Liver (tissue), 9 donors: ENCODE measurements around the gene CARD19. TPM values are rescaled to one million over a fixed set of nuclear protein-coding genes. Genes with fewer than 3 reads are reported as not detected.

Source experiments
- DNase-seq: peaks from one replicate; pipeline ENCODE4 v3.0.0-alpha.2; 2017; ENCODE audit warnings: low spot score
- H3K27ac ChIP-seq, 2 donors: one replicate each; pipeline ENCODE4 v1.7.0; 2013; ENCODE audit warnings: inconsistent platforms in 2 of 2, low read length in 2 of 2, control low read depth in 1 of 2, low read depth in 1 of 2, mild to moderate bottlenecking in 1 of 2
- H3K27me3 ChIP-seq, 4 donors: one replicate each; pipeline versions ENCODE4 v1.6.1 to v1.7.0; 2013; ENCODE audit warnings: low read length in 3 of 4, inconsistent platforms in 1 of 4, mild to moderate bottlenecking in 1 of 4, moderate library complexity in 1 of 4; ENCODE audit not compliant: control insufficient read depth in 4 of 4, insufficient read depth in 4 of 4
- H3K36me3 ChIP-seq, 4 donors: one replicate each; pipeline versions ENCODE4 v1.6.1 to v1.7.0; 2013; ENCODE audit warnings: low read length in 3 of 4, mild to moderate bottlenecking in 3 of 4, low read depth in 1 of 4, moderate library complexity in 1 of 4; ENCODE audit not compliant: control insufficient read depth in 4 of 4, insufficient read depth in 3 of 4
- H3K4me1 ChIP-seq, 4 donors: one replicate each; pipeline versions ENCODE4 v1.6.1 to v1.7.0; 2013; ENCODE audit warnings: low read length in 3 of 4, mild to moderate bottlenecking in 3 of 4, moderate library complexity in 1 of 4; ENCODE audit not compliant: control insufficient read depth in 4 of 4, insufficient read depth in 4 of 4
- H3K4me3 ChIP-seq, 3 donors: one replicate each; pipeline versions ENCODE4 v1.6.1 to v1.7.0; 2013; ENCODE audit warnings: low read length in 3 of 3, control low read depth in 1 of 3, low read depth in 1 of 3, mild to moderate bottlenecking in 1 of 3
- H3K9ac ChIP-seq, 2 donors: one replicate each; pipeline ENCODE4 v1.7.0; 2013; ENCODE audit warnings: low read length in 2 of 2, mild to moderate bottlenecking in 2 of 2, moderate library complexity in 2 of 2, control low read depth in 1 of 2, low read depth in 1 of 2
- H3K9me3 ChIP-seq, 4 donors: one replicate each; pipeline versions ENCODE4 v1.6.1 to v1.7.0; 2013; ENCODE audit warnings: low read length in 3 of 4; ENCODE audit not compliant: control insufficient read depth in 4 of 4
- EGR1 ChIP-seq, 2 donors: IDR thresholded peaks; 2 replicates each; pipeline ENCODE4 v1.6.1; 2016 to 2018; ENCODE audit warnings: antibody characterized with exemption in 2 of 2, low read depth in 2 of 2
- FOXA1 ChIP-seq: IDR thresholded peaks from 2 replicates; pipeline ENCODE4 v1.6.1; 2016; ENCODE audit warnings: antibody characterized with exemption
- FOXA2 ChIP-seq: IDR thresholded peaks from 2 replicates; pipeline ENCODE4 v1.6.1; 2016; ENCODE audit warnings: antibody characterized with exemption
- GABPA ChIP-seq, 2 donors: IDR thresholded peaks in 1 of 2; conservative IDR thresholded peaks in 1 of 2; 2 replicates each; pipeline ENCODE4 v1.6.1; 2016; ENCODE audit warnings: antibody characterized with exemption in 2 of 2, mild to moderate bottlenecking in 1 of 2, moderate library complexity in 1 of 2
- HNF4A ChIP-seq, 2 donors: conservative IDR thresholded peaks; 2 replicates each; pipeline ENCODE4 v1.6.1; 2016; ENCODE audit warnings: antibody characterized with exemption in 2 of 2, mild to moderate bottlenecking in 2 of 2
- HNF4G ChIP-seq: IDR thresholded peaks from 2 replicates; pipeline ENCODE4 v1.6.1; 2016; ENCODE audit warnings: antibody characterized with exemption
- JUND ChIP-seq, 2 donors: IDR thresholded peaks; 2 replicates each; pipeline ENCODE4 v1.6.1; 2016; ENCODE audit warnings: antibody characterized with exemption in 2 of 2
- RAD21 ChIP-seq, 2 donors: IDR thresholded peaks; 2 replicates each; pipeline ENCODE4 v1.6.1; 2016; ENCODE audit warnings: antibody characterized with exemption in 2 of 2, mild to moderate bottlenecking in 2 of 2
- RXRA ChIP-seq, 2 donors: IDR thresholded peaks; 2 replicates each; pipeline ENCODE4 v1.6.1; 2017 to 2018; ENCODE audit warnings: antibody characterized with exemption in 2 of 2, mild to moderate bottlenecking in 1 of 2
- SP1 ChIP-seq: IDR thresholded peaks from 2 replicates; pipeline ENCODE4 v1.6.1; 2018; ENCODE audit warnings: antibody characterized with exemption, mild to moderate bottlenecking
- TAF1 ChIP-seq: conservative IDR thresholded peaks from 2 replicates; pipeline ENCODE4 v1.6.1; 2016; ENCODE audit warnings: antibody characterized with exemption, mild to moderate bottlenecking
- YY1 ChIP-seq: IDR thresholded peaks from 2 replicates; pipeline ENCODE4 v1.6.1; 2016; ENCODE audit warnings: antibody characterized with exemption, mild to moderate bottlenecking
- WGBS: extraction: QIAGEN DNeasy Blood & Tissue Kit; methylation state at CpG from one replicate; pipeline ENCODE4 v1.1.7; 2013; 5-methylcytosine and 5-hydroxymethylcytosine counted together
- polyA plus RNA-seq, 2 donors: library from polyadenylated mRNA; stranded (reverse) in 1 of 2; unstranded in 1 of 2; fragments of 200-250 nt in 1 of 2; fragments of >200 nt in 1 of 2; fragmentation: Nextera tagmentation in 1 of 2; extraction: Ambion mirVana in 1 of 2; gene quantifications; one replicate each; pipeline versions ENCODE4 v1.2.1 to v1.2.3, GENCODE V29; 2013 to 2015
- total RNA-seq, 2 donors: library from RNA; depleted of rRNA; stranded (reverse); fragments of >200 nt; gene quantifications; one replicate each; pipeline ENCODE4 v1.2.3, GENCODE V29; 2014
- TF ChIP-seq, protein P1 (sequence below): IDR thresholded peaks from 2 replicates; pipeline ENCODE4 v1.6.1; 2016; ENCODE audit warnings: antibody characterized with exemption
- TF ChIP-seq, protein P2 (sequence below): IDR thresholded peaks from 2 replicates; pipeline ENCODE4 v1.6.1; 2016; ENCODE audit warnings: antibody characterized with exemption
- TF ChIP-seq, protein P3 (sequence below): fragments of 150-350 bp; IDR thresholded peaks from 2 replicates; pipeline ENCODE4 v1.5.1; 2017; ENCODE audit warnings: improper control_type of control experiment, low read depth, low read length; ENCODE audit not compliant: missing input control
- TF ChIP-seq, protein P4 (sequence below): IDR thresholded peaks from 2 replicates; pipeline ENCODE4 v1.6.1; 2016; ENCODE audit warnings: antibody characterized with exemption, mild to moderate bottlenecking
- TF ChIP-seq, protein P5 (sequence below): IDR thresholded peaks from 2 replicates; pipeline ENCODE4 v1.6.1; 2016; ENCODE audit warnings: antibody characterized with exemption
- donor health status: healthy.
- donor health status: healthy.
- donor health status: healthy.
- donor health status: healthy.
- donor health status: healthy.

Gene CARD19
- total and polyA plus RNA-seq, 4 donors, result 13.0 to 18.2 (median 16.3) TPM

DNA sequence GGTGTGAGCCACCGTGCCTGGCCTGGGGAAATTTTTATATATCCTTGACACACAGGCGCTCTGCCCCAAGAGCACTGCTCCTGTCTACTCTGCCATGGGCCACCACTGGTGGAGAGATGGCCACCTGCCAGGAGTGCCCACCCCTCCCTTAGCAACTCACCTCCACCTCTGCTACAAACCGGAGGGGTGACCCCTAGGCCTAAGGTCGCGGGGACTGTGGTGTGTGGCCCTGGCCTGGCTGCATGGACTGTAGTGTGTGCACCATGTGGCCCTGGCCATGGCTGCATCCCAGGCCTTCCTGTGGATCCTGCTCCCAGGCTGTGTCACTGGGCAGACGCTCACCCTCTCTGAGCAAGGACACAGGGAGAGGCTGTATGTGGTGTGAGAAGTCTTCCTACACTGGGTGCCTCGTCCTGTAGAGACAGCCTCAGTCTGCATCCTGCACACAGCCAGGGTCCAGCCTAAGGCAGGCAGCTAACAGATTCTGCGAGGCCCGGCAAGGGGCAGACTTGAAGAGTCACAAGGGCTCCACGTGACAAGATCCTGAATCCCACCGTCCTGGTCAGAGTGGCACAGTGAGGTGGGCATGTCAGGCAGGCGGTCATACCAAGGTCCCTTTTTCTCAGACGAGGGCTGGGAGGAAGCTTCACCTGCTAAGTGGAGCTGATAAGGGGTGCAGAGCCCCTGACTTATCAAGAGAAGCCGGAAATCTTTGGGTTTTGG is 27.7 kb downstream of the CARD19 start:
- no peaks in the 10 kb centered on the region for H3K9me3 ChIP-seq
- H3K36me3 ChIP-seq, result peaks cover 4 to 22% (median 13%) of the 10 kb centered on the region in 4 donors
- no peaks in the 10 kb centered on the region for H3K27me3 ChIP-seq
- 85% methylated on average over 14 of the region's 14 CpGs for WGBS
- no peak overlapping the region for H3K9ac ChIP-seq
- no peak overlapping the region for H3K4me3 ChIP-seq
- peak; percentile 29 for DNase-seq
- TF ChIP-seq, protein P1, sequence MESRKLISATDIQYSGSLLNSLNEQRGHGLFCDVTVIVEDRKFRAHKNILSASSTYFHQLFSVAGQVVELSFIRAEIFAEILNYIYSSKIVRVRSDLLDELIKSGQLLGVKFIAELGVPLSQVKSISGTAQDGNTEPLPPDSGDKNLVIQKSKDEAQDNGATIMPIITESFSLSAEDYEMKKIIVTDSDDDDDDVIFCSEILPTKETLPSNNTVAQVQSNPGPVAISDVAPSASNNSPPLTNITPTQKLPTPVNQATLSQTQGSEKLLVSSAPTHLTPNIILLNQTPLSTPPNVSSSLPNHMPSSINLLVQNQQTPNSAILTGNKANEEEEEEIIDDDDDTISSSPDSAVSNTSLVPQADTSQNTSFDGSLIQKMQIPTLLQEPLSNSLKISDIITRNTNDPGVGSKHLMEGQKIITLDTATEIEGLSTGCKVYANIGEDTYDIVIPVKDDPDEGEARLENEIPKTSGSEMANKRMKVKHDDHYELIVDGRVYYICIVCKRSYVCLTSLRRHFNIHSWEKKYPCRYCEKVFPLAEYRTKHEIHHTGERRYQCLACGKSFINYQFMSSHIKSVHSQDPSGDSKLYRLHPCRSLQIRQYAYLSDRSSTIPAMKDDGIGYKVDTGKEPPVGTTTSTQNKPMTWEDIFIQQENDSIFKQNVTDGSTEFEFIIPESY, result no peak
- TF ChIP-seq YY1 (no peak), TAF1 (no peak), FOXA1 (no peak), HNF4G (no peak), RAD21 (IDR thresholded peaks at IDR 0.05) (no peak), JUND (IDR thresholded peaks at IDR 0.05) (no peak), FOXA2 (no peak)
- TF ChIP-seq, protein P2, sequence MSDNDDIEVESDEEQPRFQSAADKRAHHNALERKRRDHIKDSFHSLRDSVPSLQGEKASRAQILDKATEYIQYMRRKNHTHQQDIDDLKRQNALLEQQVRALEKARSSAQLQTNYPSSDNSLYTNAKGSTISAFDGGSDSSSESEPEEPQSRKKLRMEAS, result no peak
- TF ChIP-seq, protein P3, sequence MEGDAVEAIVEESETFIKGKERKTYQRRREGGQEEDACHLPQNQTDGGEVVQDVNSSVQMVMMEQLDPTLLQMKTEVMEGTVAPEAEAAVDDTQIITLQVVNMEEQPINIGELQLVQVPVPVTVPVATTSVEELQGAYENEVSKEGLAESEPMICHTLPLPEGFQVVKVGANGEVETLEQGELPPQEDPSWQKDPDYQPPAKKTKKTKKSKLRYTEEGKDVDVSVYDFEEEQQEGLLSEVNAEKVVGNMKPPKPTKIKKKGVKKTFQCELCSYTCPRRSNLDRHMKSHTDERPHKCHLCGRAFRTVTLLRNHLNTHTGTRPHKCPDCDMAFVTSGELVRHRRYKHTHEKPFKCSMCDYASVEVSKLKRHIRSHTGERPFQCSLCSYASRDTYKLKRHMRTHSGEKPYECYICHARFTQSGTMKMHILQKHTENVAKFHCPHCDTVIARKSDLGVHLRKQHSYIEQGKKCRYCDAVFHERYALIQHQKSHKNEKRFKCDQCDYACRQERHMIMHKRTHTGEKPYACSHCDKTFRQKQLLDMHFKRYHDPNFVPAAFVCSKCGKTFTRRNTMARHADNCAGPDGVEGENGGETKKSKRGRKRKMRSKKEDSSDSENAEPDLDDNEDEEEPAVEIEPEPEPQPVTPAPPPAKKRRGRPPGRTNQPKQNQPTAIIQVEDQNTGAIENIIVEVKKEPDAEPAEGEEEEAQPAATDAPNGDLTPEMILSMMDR, result no peak
- H3K4me1 ChIP-seq, result peaks cover 0 to 27% (median 17%) of the 10 kb centered on the region in 4 donors
- H3K27ac ChIP-seq, result no peak overlapping the region

DNA sequence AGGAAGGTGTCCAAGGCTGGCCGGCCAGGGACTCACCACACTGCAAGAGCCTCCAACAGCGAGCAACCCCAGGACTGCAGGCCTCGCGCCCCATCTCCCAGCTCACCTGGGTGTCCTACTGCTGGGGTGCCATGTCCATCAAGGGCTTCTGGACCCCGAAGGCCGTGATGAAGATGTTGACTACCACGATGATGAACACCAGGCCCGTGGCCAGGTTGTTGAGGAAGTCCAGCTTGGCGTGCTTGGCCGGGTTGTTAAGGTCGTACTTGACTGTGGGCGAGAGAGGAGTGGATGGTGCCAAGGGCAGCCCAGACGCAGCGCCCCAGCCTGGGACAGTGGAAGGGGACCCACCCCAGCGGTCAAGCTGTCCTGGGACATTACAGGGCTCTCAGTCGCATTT is 28.8 kb downstream of the CARD19 start:
- peaks cover 8 to 31% (median 17%) of the 10 kb centered on the region in 4 donors for H3K4me1 ChIP-seq
- peaks cover 4 to 22% (median 13%) of the 10 kb centered on the region in 4 donors for H3K36me3 ChIP-seq
- no peaks in the 10 kb centered on the region for H3K9me3 ChIP-seq
- no peaks in the 10 kb centered on the region for H3K27me3 ChIP-seq
- H3K4me3 ChIP-seq, result no peak overlapping the region
- TF ChIP-seq, protein P4, sequence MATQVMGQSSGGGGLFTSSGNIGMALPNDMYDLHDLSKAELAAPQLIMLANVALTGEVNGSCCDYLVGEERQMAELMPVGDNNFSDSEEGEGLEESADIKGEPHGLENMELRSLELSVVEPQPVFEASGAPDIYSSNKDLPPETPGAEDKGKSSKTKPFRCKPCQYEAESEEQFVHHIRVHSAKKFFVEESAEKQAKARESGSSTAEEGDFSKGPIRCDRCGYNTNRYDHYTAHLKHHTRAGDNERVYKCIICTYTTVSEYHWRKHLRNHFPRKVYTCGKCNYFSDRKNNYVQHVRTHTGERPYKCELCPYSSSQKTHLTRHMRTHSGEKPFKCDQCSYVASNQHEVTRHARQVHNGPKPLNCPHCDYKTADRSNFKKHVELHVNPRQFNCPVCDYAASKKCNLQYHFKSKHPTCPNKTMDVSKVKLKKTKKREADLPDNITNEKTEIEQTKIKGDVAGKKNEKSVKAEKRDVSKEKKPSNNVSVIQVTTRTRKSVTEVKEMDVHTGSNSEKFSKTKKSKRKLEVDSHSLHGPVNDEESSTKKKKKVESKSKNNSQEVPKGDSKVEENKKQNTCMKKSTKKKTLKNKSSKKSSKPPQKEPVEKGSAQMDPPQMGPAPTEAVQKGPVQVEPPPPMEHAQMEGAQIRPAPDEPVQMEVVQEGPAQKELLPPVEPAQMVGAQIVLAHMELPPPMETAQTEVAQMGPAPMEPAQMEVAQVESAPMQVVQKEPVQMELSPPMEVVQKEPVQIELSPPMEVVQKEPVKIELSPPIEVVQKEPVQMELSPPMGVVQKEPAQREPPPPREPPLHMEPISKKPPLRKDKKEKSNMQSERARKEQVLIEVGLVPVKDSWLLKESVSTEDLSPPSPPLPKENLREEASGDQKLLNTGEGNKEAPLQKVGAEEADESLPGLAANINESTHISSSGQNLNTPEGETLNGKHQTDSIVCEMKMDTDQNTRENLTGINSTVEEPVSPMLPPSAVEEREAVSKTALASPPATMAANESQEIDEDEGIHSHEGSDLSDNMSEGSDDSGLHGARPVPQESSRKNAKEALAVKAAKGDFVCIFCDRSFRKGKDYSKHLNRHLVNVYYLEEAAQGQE, result no peak
- TF ChIP-seq, protein P5, sequence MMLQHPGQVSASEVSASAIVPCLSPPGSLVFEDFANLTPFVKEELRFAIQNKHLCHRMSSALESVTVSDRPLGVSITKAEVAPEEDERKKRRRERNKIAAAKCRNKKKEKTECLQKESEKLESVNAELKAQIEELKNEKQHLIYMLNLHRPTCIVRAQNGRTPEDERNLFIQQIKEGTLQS, result no peak
- no peak for TF ChIP-seq FOXA1
- TF ChIP-seq EGR1 (IDR thresholded peaks at IDR 0.05; ENCODE audit: low read depth in 2 of 2), result no peak
- no peak for TF ChIP-seq SP1
- no peak for TF ChIP-seq JUND (IDR thresholded peaks at IDR 0.05)
- no peak for TF ChIP-seq FOXA2
- no peak for TF ChIP-seq HNF4G
- TF ChIP-seq GABPA (IDR thresholded peaks at IDR 0.05 in 1 of 2, conservative IDR thresholded peaks at IDR 0.05 in 1 of 2), result no peak
- TF ChIP-seq YY1, result no peak
- no peak for TF ChIP-seq HNF4A (conservative IDR thresholded peaks at IDR 0.05)
- TF ChIP-seq, protein P2, result no peak
- TF ChIP-seq, protein P3, result no peak
- TF ChIP-seq, protein P1, result no peak
- TF ChIP-seq RXRA (IDR thresholded peaks at IDR 0.05), result no peak
- no peak for TF ChIP-seq RAD21 (IDR thresholded peaks at IDR 0.05)
- TF ChIP-seq TAF1, result no peak
- DNase-seq, result peak; percentile 10
- no peak overlapping the region for H3K27ac ChIP-seq
- WGBS, result 94% methylated on average over 16 of the region's 16 CpGs
- no peak overlapping the region for H3K9ac ChIP-seq
